Transverse colon (tissue), 4 donors: ENCODE measurements around the gene SNORC. TPM values are rescaled to one million over a fixed set of nuclear protein-coding genes. Genes with fewer than 3 reads are reported as not detected.

ENCODE experiments used
- DNase-seq: peaks from one replicate; pipeline ENCODE4 v3.0.0-alpha.2; 2019
- H3K27ac ChIP-seq, 4 donors: fragments of 200-600 bp; sonication (generic); 2 replicates each; pipeline ENCODE4 v1.5.1; 2016 to 2018; ENCODE audit warnings: inconsistent platforms in 4 of 4
- H3K27me3 ChIP-seq: fragments of 200-600 bp; sonication (generic); 2 replicates; pipeline ENCODE4 v1.5.1; 2017; ENCODE audit warnings: inconsistent platforms
- H3K36me3 ChIP-seq, 4 donors: fragments of 200-600 bp; sonication (generic); 2 replicates each; pipeline ENCODE4 v1.5.1; 2017 to 2019; ENCODE audit warnings: inconsistent platforms in 4 of 4
- H3K4me1 ChIP-seq, 4 donors: fragments of 200-600 bp; sonication (generic); 2 replicates each; pipeline ENCODE4 v1.5.1; 2017 to 2020; ENCODE audit warnings: inconsistent platforms in 4 of 4
- H3K4me3 ChIP-seq, 4 donors: fragments of 200-600 bp; sonication (generic); 1 replicate in 1 of 4; 2 replicates in 3 of 4; pipeline versions ENCODE4 v1.5.1 to v1.6.1; 2017 to 2019; ENCODE audit warnings: inconsistent platforms in 4 of 4
- H3K9me3 ChIP-seq, 2 donors: fragments of 200-600 bp; sonication (generic); 2 replicates each; pipeline ENCODE4 v1.5.1; 2017 to 2019; ENCODE audit warnings: inconsistent platforms in 2 of 2
- CTCF ChIP-seq, 5 experiments: fragments of 200-600 bp in 3 of 5; fragments of 450-650 bp in 2 of 5; sonication (generic) in 3 of 5; IDR thresholded peaks; 1 replicate in 2 of 5; 2 replicates in 3 of 5; pipeline ENCODE4 v1.5.1; 2016 to 2017; ENCODE audit warnings: antibody characterized with exemption in 5 of 5, inconsistent platforms in 3 of 5, mild to moderate bottlenecking in 2 of 5, moderate library complexity in 1 of 5
- EP300 ChIP-seq: sonication (generic); formaldehyde crosslinking; IDR thresholded peaks from one replicate; pipeline ENCODE4 v1.6.1; 2017; ENCODE audit warnings: antibody characterized with exemption, low read depth
- POLR2A ChIP-seq: fragments of 450-650 bp; IDR thresholded peaks from one replicate; pipeline ENCODE4 v1.6.1; 2016; ENCODE audit warnings: antibody characterized with exemption, mild to moderate bottlenecking, moderate library complexity
- POLR2AphosphoS5 ChIP-seq, 3 donors: sonication (generic); formaldehyde crosslinking; IDR thresholded peaks; one replicate each; pipeline ENCODE4 v1.6.1; 2016; ENCODE audit warnings: antibody characterized with exemption in 3 of 3
- WGBS, 2 donors: methylation state at CpG; one replicate each; pipeline ENCODE4 v1.1.5; 2018; ENCODE audit warnings: low coverage in 1 of 2; 5-methylcytosine and 5-hydroxymethylcytosine counted together
- in situ Hi-C, 4 donors: fragments of 200-750 bp; cut with MboI; loops; one replicate each; pipeline versions ENCODE4 v1.15.0 to v1.15.1; 2017; ENCODE audit warnings: low sequenced_read_pairs in 3 of 4, low pct_ligation_motif_present in 1 of 4, low pct_unique_long_range_greater_than_20kb in 1 of 4
- intact Hi-C: fragments of 100-400 bp; cut with DNase I; formaldehyde crosslinking; loops from one replicate; pipeline ENCODE4 v1.15.1; 2023; ENCODE audit warnings: low total_unique reads
- total RNA-seq, 4 donors: library from RNA; depleted of rRNA; stranded (reverse); fragments of >200 nt; gene quantifications; one replicate each; pipeline ENCODE4 v1.1.0, GENCODE V29; 2016

SNORC gene
- total RNA-seq, 4 donors from 2014 or later, result 13.9 to 45.6 (median 17.2) TPM

- intact Hi-C loops, result no loop called here
- H3K4me3 ChIP-seq, result no peak overlapping the region
- TF ChIP-seq EP300 (no peak), CTCF (IDR thresholded peaks at IDR 0.05) (no peak), POLR2A (no peak), POLR2AphosphoS5 (IDR thresholded peaks at IDR 0.05) (no peak)
- no peak for DNase-seq
- H3K27me3 ChIP-seq, result peaks cover 5% of the 10 kb centered on the region
- no peaks in the 10 kb centered on the region for H3K4me1 ChIP-seq
- H3K27ac ChIP-seq, result no peak overlapping the region
- WGBS, 2 donors, result 85 to 97% methylated on average over 10 to 13 of the region's 13 CpGs
- no peaks in the 10 kb centered on the region for H3K9me3 ChIP-seq
- no peaks in the 10 kb centered on the region for H3K36me3 ChIP-seq
- in situ Hi-C loops, result no loop called here
Observed at GRCh38 chr2:232892221-232892620, 22.2 kb downstream of the SNORC start.

GRCh38 chr2:232892843-232893242, 22.8 kb downstream of the SNORC start:
- Histone ChIP-seq H3K36me3 (no peaks in the 10 kb centered on the region), H3K4me1 (no peaks in the 10 kb centered on the region), H3K9me3 (no peaks in the 10 kb centered on the region), H3K27me3 (peaks cover 5% of the 10 kb centered on the region), H3K27ac (no peak overlapping the region), H3K4me3 (no peak overlapping the region)
- intact Hi-C loops, result no loop called here
- in situ Hi-C loops, result no loop called here
- 90% methylated on average over 20 of the region's 20 CpGs; no CpG with 5 or more reads in 1 of the 2 donors for WGBS, 2 donors
- TF ChIP-seq EP300, result no peak
- TF ChIP-seq POLR2A, result no peak
- TF ChIP-seq CTCF (IDR thresholded peaks at IDR 0.05), result no peak
- TF ChIP-seq POLR2AphosphoS5 (IDR thresholded peaks at IDR 0.05), result no peak
- DNase-seq, result no peak

- 88% methylated on average over 8 of the region's 8 CpGs; no CpG with 5 or more reads in 1 of the 2 donors for whole genome bisulfite sequencing, 2 donors
- TF ChIP-seq EP300, result no peak
- no peak for TF ChIP-seq CTCF (IDR thresholded peaks at IDR 0.05)
- TF ChIP-seq POLR2A, result no peak
- TF ChIP-seq POLR2AphosphoS5 (IDR thresholded peaks at IDR 0.05), result no peak
- in situ Hi-C loops, result no loop called here
- Histone ChIP-seq H3K4me3 (no peak overlapping the region), H3K9me3 (no peaks in the 10 kb centered on the region), H3K36me3 (no peaks in the 10 kb centered on the region), H3K4me1 (no peaks in the 10 kb centered on the region), H3K27ac (no peak overlapping the region), H3K27me3 (peaks cover 5% of the 10 kb centered on the region)
- no peak for DNase-seq
- intact Hi-C loops, result no loop called here
Observed at GRCh38 chr2:232893834-232894233, 23.8 kb downstream of the SNORC start.

- in situ Hi-C loops, result no loop called here
- H3K36me3 ChIP-seq, result no peaks in the 10 kb centered on the region
- WGBS, 2 donors, result 91 to 100% methylated on average over 4 to 9 of the region's 9 CpGs
Observed at GRCh38 chr2:232894251-232894650, 24.2 kb downstream of the SNORC start.

More at GRCh38 chr2:232894251-232894650, 24.2 kb downstream of the SNORC start:
- no peak for DNase-seq
- Histone ChIP-seq H3K4me1 (no peaks in the 10 kb centered on the region), H3K4me3 (no peak overlapping the region), H3K9me3 (no peaks in the 10 kb centered on the region), H3K27me3 (peaks cover 5% of the 10 kb centered on the region), H3K27ac (no peak overlapping the region)
- intact Hi-C loops, result no loop called here
- TF ChIP-seq EP300 (no peak), CTCF (IDR thresholded peaks at IDR 0.05) (no peak), POLR2A (no peak), POLR2AphosphoS5 (IDR thresholded peaks at IDR 0.05) (no peak)
